ENCODE results near the gene NPC2.

The NPC2 gene

GRCh38 chr14:74515891-74516412 is 22.8 kb upstream of the NPC2 start:
- ATAC-seq = no peak
- no peak for TF ChIP-seq TCF4 (CRISPR knock-in tag; IDR thresholded peaks at IDR 0.05; ENCODE audit: borderline replicate concordance)
- TF ChIP-seq CSDC2 (CRISPR knock-in tag; IDR thresholded peaks at IDR 0.05) = no peak
- TF ChIP-seq ZNF8 (CRISPR knock-in tag; IDR thresholded peaks at IDR 0.05) = no peak
- no peak for TF ChIP-seq RARB (CRISPR knock-in tag; IDR thresholded peaks at IDR 0.05)
- TF ChIP-seq BACH2 (CRISPR knock-in tag; IDR thresholded peaks at IDR 0.05; ENCODE audit: borderline replicate concordance) = no peak
- TF ChIP-seq TOX (CRISPR knock-in tag; IDR thresholded peaks at IDR 0.05; ENCODE audit: borderline replicate concordance) = no peak
- no peak for TF ChIP-seq ZNF70 (CRISPR knock-in tag; IDR thresholded peaks at IDR 0.05)
- no peak for TF ChIP-seq CSRNP3 (CRISPR knock-in tag; IDR thresholded peaks at IDR 0.05)
- TF ChIP-seq PATZ1 (CRISPR knock-in tag; IDR thresholded peaks at IDR 0.05; ENCODE audit: borderline replicate concordance) = no peak
- TF ChIP-seq OSR1 (CRISPR knock-in tag; IDR thresholded peaks at IDR 0.05) = no peak
- no peak for TF ChIP-seq ZC3H10 (CRISPR knock-in tag; IDR thresholded peaks at IDR 0.05)
- TF ChIP-seq POU6F1 (CRISPR knock-in tag; IDR thresholded peaks at IDR 0.05; ENCODE audit: borderline replicate concordance, low read depth) = no peak
- no peak for TF ChIP-seq PPARA (CRISPR knock-in tag; IDR thresholded peaks at IDR 0.05; ENCODE audit: borderline replicate concordance)
- no peak for TF ChIP-seq TSHZ2 (CRISPR knock-in tag; IDR thresholded peaks at IDR 0.05)
- TF ChIP-seq ZFP30 (CRISPR knock-in tag; IDR thresholded peaks at IDR 0.05) = no peak
- TF ChIP-seq CREB5 (CRISPR knock-in tag; IDR thresholded peaks at IDR 0.05; ENCODE audit: low read depth) = no peak
- no peak for TF ChIP-seq SNAI2 (CRISPR knock-in tag; IDR thresholded peaks at IDR 0.05)
- no peak for TF ChIP-seq GLIS3 (CRISPR knock-in tag; IDR thresholded peaks at IDR 0.05)
- TF ChIP-seq ARNTL (CRISPR knock-in tag; IDR thresholded peaks at IDR 0.05; ENCODE audit: borderline replicate concordance, low read depth) = no peak
- no peak for TF ChIP-seq ZFP3 (CRISPR knock-in tag; IDR thresholded peaks at IDR 0.05)

GRCh38 chr14:74514471-74514941 is 21.4 kb upstream of the NPC2 start:
- ATAC-seq = no peak
- TF ChIP-seq POU6F1 (CRISPR knock-in tag; IDR thresholded peaks at IDR 0.05; ENCODE audit: borderline replicate concordance, low read depth) (no peak), PPARA (CRISPR knock-in tag; IDR thresholded peaks at IDR 0.05; ENCODE audit: borderline replicate concordance) (no peak), SNAI2 (CRISPR knock-in tag; IDR thresholded peaks at IDR 0.05) (no peak), PATZ1 (CRISPR knock-in tag; IDR thresholded peaks at IDR 0.05; ENCODE audit: borderline replicate concordance) (no peak), TOX (CRISPR knock-in tag; IDR thresholded peaks at IDR 0.05; ENCODE audit: borderline replicate concordance) (no peak), CREB5 (CRISPR knock-in tag; IDR thresholded peaks at IDR 0.05; ENCODE audit: low read depth) (no peak), ZNF565 (CRISPR knock-in tag; conservative IDR thresholded peaks at IDR 0.05; ENCODE audit: low read depth) (no peak), ZNF8 (CRISPR knock-in tag; IDR thresholded peaks at IDR 0.05) (no peak), TSHZ2 (CRISPR knock-in tag; IDR thresholded peaks at IDR 0.05) (no peak), OSR1 (CRISPR knock-in tag; IDR thresholded peaks at IDR 0.05) (no peak), ARNTL (CRISPR knock-in tag; IDR thresholded peaks at IDR 0.05; ENCODE audit: borderline replicate concordance, low read depth) (no peak)

Data from SK-N-SH treated with all-trans-retinoic acid at 6 μM for 48 hours (cell line).